ENCODE data around the gene TMTC2.

DNA sequence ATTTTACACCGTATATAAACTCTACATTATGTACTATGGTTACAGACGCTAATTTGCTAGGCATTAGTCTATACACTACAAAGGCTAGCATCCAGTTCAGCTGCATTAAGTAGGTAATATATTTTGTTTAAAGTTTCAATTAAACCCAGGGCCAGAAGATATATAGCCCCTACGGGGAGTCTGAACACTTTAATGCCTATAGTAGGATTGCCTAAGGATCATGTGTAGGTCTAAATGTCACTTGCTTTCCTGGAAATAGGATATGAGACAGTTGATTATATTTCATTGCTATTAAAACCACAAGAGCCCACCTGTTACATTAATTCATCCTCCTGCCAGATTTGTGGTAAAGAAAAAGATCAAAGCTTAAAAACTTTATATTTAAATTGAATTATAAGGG is 286.9 kb downstream of the TMTC2 start:
- TF ChIP-seq EZH2 (IDR thresholded peaks at IDR 0.05; ENCODE audit: insufficient read depth, poor library complexity, severe bottlenecking) (no peak), EZH2phosphoT487 (IDR thresholded peaks at IDR 0.05; ENCODE audit: insufficient read depth, low read depth) (no peak)

Measured in GM23248 (cell line).